GM21528 (cell line): ENCODE data around the gene SCYL1.

Experiments
- ATAC-seq: cut with Tn5 transposase; IDR thresholded peaks from one replicate; pipeline ENCODE4 v1.9.1; 2021; ENCODE audit warnings: mild to moderate bottlenecking, moderate library complexity; ENCODE audit not compliant: unreplicated experiment, low FRiP score

The SCYL1 gene

GRCh38 chr11:65551572-65552387 is 26.9 kb downstream of the SCYL1 start:
- ATAC-seq, result no peak

DNA sequence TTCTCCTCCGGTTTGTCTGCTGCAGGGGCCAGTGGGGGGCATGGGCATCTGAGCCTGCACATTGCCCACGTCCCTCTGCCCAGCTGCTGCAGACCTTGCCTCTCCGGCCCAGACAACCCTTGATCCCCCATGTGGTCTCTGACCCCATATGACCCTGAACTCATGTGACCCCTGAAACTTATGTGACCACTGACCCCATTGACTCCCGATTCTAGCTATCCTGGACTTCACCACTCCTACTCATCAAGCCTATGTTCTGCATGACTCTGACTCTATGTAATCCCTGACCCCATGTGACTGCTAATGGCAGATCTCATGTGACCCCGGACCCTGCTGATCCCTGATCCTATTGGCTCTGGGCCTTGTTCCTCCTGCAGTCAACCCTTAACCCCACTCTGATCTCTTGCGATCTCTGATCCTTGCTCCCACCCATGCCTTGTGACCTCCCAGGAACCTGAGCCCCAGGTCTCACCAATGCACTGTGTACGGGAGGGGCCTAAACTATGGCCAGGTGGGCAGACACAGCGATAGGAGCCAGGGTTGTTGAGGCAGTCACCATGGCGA is 27.6 kb downstream of the SCYL1 start:
- no peak for ATAC-seq

- ATAC-seq, result no peak
Observed at GRCh38 chr11:65553301-65554001, 28.6 kb downstream of the SCYL1 start.

GRCh38 chr11:65554057-65554818 is 29.4 kb downstream of the SCYL1 start:
- no peak for ATAC-seq

DNA sequence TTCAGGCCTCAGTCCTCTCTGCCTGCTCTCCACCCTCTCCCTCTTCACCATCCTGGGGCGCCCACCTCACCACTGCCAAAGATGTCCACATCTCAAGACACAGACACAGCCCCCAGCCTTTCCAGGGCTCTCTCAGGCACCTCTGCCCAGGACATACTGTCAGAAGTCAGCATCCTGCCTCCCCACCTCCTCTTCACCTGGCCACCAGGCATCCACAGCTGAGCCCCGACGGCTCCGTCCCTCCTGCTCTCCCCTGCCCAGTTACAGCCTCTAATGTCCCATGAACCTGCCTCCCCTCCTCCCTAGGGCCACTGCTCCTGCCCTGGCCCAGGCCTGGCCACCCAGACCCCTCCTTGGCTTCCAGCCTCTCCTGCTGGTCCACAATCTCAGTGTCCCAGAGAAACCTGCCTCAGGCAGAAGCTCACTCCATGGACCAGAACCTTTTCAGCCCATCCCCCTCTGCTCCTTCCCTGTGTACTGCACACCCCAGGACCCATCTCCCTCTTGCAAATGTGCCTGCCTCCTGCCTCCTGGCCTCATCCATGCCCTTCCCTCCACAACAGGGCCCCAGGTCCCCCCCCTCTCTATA is 30.1 kb downstream of the SCYL1 start:
- no peak for ATAC-seq

DNA sequence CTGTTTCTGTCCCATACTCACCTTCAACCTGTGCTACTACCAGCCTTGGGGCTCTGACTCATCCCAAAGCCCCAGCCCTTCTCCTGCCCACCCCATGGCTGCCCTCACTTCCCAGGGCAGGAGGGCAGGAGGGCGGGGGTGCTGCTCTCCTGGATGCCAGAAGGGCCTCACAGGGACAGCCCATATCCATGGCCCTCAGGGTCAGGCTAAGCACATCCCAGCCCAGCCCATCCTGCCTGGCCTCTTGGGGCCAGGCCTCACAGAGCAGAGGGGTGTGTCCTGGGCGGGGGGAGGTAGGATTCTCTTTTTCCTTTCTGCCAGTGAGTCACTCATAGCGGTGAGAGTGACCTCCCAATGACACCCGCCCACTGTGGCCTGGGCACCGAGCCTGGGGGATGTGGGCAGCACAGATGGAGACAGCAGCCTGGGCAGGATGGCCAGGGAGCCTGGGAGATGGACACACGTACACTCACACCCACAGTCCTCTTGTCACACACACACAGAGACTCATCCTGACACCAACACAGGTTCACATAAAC is 30.9 kb downstream of the SCYL1 start:
- ATAC-seq, result no peak

- ATAC-seq, result no peak
Observed at GRCh38 chr11:65556470-65557279, 31.8 kb downstream of the SCYL1 start.

DNA sequence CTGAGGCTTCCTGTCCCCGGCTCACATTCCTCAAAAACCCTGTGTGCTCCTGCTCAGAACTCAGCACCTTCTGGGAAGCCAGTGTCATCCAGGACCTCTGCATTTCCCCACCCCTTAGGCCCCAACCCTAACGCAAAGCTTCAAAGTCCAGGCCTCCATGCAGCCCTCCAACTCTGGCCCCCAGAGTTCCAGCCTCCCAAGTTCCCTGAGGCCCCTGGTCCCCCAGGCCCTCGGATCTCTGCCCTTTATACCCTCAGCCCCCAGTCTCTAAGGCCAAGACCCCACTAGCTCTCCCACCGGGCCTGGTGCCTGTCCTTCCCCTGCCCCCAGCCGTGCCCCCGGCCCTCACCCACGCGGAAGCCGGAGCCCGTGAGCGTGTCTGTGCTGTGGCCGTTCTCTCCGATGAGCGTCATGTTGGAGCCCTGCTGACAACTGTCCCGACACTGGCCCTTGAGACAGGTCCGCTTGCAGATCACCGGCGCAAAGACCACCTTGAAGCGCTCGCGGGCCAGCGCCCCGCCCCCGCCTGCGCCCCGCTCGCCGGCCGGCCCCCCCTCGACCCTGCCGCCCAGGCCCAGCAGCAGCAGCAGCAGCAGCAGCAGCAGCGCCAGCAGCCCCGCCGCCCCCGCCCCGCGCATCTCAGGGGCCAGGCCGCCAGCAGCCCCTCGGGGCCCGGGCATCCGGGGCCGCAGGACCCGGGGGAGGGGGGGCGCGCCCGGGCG is 32.6 kb downstream of the SCYL1 start:
- no peak for ATAC-seq

DNA sequence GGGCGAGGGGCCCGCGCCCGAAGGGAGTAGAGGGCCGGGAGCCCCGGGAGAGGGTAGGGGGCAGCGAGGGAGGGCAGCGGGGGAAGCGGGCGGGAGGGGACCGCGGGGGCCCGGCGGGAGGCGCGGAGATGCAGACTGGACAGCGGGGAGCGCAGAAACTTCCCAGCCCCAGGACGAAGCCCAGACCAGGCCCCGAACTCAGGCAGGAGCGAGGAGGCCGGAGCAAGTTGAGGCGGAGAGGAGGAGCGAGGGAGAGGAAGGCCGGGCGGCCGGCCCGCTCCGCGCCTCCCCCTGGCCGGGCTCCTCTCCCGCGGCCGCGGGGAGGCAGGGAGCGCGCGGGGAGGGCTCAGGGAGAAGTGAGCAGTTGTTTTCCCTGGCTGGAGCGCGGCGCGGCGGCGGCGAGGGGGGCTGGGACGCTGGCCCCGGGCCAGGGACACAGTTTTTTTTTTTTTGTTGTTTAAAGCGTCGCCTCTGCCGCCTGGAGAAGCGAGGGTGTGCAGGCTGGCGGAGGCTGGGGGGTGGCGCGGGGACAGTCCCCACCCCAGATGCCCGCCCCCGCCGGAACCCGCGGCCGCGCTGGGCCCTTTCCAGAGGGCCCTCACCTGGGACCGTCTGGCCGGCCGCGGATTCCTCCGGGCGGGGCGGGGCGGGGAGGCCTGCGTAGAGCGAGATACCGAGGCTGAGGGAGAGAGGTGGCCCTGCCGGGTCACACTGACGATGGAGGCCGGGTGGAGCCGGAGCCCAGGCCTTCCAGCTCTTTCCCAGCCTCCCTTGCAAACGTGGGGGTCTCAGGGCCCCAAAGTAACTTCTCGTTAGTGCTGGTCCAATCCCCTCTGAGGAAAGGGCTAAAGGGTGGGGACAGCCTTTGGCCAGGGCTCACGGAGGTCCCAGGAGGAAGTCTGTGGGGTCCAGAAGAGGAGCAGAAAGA is 33.4 kb downstream of the SCYL1 start, which contains the start of gene LTBP3:
Gene LTBP3, minus strand, starts transcription at position 358 of the 928 bp plus-strand sequence. CDS start 400 bp downstream, outside the sequence.
- ATAC-seq, result no peak

- ATAC-seq, result no peak
Observed at GRCh38 chr11:65558930-65559509, 34.1 kb downstream of the SCYL1 start.

GRCh38 chr11:65559535-65559934 is 34.7 kb downstream of the SCYL1 start:
- ATAC-seq, result no peak

GRCh38 chr11:65559951-65560537 is 35.2 kb downstream of the SCYL1 start:
- no peak for ATAC-seq

GRCh38 chr11:65560555-65561418 is 35.9 kb downstream of the SCYL1 start:
- no peak for ATAC-seq

DNA sequence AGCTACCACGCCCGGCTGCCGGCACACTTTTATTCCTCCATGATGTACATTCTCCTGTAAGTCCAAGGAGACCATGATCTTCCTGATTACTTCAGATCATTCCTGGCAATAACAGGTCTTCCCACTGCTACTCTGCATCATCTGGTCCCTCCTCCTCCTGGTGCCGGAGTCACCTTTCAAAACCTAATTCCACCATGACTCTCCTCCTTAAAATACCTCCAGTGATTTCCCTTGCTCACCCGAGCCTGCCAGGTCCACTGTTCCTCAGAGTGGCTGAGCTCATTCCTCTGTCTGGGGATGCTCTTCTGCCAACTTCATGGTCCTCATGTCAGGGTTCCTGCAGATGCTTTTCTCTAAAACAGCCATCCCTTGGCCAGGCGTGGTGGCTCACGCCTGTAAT is 37.1 kb downstream of the SCYL1 start:
- ATAC-seq, result no peak

DNA sequence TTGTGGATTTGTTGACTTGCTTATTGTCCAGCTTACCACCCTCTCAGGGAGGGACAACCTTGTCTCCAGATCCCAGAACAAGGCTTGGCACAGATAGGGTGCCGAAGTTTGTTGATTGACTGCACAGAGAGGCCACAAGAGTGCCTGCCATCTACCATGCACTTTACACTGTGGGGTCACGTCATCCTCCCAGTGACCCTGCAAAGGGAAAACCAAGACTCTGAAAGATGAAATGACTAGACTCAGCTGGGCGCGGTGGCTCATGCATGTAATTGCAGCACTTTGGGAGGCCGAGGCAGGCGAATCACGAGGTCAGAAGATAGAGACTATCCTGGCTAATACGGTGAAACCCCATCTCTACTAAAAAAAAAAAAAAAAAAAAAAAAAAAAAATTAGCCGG is 37.9 kb downstream of the SCYL1 start:
- no peak for ATAC-seq

GRCh38 chr11:65563601-65564000 is 38.7 kb downstream of the SCYL1 start:
- ATAC-seq, result no peak
